ENCODE results near the gene OSBPL8.

- TF ChIP-seq, protein P1, sequence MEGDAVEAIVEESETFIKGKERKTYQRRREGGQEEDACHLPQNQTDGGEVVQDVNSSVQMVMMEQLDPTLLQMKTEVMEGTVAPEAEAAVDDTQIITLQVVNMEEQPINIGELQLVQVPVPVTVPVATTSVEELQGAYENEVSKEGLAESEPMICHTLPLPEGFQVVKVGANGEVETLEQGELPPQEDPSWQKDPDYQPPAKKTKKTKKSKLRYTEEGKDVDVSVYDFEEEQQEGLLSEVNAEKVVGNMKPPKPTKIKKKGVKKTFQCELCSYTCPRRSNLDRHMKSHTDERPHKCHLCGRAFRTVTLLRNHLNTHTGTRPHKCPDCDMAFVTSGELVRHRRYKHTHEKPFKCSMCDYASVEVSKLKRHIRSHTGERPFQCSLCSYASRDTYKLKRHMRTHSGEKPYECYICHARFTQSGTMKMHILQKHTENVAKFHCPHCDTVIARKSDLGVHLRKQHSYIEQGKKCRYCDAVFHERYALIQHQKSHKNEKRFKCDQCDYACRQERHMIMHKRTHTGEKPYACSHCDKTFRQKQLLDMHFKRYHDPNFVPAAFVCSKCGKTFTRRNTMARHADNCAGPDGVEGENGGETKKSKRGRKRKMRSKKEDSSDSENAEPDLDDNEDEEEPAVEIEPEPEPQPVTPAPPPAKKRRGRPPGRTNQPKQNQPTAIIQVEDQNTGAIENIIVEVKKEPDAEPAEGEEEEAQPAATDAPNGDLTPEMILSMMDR (IDR thresholded peaks at IDR 0.05) = no peak
- no peak for TF ChIP-seq ZFX (IDR thresholded peaks at IDR 0.05; ENCODE audit: borderline replicate concordance)
These were observed 21.6 kb downstream of the OSBPL8 start for GRCh38 chr12:76537923-76538322.

Measured in 22Rv1 (cell line).